Kasumi-1 (cell line): ENCODE results near the gene ARHGAP45.
"Not testable (repeated sequence)": the region's sequence is repeated elsewhere in the genome, so short reads cannot be mapped to it uniquely, and the experiment has no call there.

Experiments
- DNase-seq, 2 experiments: peaks; one replicate each; lab custom pipeline; 2025; lab: John Stamatoyannopoulos, UW

The ARHGAP45 gene

DNA sequence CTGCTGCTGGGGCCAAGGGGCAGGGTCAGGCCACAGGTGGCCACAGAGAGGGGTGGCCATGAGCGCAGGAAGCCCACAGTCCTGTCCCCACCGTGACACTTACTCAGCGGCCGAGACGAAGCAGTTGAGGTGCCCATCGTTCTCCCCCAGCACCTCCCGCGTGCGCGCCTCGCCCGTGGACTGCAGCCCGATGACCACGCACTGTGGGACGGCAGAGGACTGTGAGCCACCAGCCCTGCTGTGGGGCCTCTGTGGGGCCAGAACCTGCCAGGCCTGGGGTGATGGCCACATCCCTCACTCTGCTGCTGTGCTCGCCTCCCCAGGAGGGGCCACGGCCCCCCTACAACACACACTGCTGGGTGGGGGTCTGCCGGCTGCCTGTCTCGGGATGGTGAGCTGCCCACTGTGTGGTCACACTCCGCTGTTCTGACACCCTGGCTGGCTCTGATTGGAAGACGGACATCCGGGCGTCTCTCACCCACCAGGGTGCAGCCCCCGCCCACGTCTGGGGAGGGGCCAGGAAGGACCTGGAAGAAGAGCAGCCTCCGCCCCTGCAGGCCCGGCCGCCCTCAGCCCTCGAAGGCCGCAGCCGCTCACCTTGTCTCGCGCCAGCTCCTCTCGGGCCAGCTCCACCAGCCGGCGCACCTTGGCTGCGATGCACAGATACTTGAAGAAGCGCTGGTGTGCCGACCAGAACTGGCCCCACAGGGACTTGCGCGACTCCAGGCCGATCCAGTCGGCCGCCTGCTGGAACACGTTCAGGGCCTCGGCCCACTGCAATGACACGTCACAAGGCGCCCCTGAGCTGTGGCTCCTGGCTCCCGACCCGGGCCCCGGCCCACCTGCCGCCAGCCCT lies 50.0 kb downstream of the ARHGAP45 start:
- no peak for DNase-seq

DNA sequence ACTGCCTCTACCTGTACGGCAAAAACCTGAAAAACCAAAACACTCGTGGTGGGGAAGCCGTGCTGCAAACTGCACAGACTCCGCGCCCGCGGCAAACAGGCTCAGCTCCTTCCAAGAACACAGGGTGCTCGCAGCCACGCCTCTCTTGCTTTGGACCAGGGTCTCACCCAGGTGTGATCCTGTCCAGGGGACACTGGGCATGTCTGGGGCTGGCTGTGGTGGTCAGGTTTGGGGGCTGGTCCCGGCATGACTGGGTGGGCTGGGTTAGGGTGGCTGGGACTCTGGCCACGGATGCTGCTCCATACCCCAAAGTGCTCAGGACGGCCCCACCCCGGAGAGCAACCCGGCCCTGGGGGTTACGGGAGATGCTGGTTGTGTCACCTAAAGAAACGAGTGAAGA lies 50.7 kb downstream of the ARHGAP45 start:
- no peak for DNase-seq

DNA sequence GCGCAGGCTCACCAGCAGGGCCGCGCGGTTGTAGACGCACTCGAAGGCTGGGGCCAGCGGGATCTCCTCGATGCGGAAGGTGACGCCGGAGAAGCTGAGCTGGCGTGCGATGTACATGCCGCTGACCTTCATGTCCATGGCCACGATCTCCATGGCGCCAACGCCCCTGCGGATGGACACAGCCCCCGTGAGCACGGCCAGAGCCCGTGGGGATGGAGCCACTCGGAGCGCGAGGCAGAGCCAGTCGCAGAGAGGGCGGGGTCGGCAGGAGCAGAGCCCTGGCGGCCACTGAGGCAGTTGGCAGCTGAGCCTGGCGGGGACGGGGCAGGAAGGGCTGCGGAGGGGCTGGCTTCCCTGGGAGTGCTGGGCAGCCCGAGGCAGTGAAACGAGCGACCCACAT lies 52.0 kb downstream of the ARHGAP45 start:
- no peak for DNase-seq

- no peak for DNase-seq
Observed at GRCh38 chr19:1119475-1120217, 52.7 kb downstream of the ARHGAP45 start.

DNA sequence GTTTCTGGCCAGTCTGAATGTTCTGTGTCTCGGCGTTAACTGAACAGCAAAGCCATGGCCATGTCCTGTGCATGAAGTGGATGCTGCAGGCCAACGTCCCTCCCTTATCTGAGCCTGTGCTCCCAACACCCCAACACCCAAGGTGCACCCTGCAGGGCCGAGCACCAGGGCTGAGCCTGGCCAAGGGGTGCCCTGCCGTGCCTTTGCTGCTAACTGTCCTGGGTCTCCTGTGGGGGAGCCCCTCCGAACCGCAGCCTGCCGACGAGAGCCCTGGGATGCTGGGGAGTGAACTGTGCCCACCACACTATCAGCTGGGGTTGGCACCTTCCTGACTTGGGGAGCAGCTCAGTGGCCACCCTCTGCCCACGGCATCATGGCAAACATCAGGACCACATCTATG lies 54.4 kb downstream of the ARHGAP45 start:
- no peak for DNase-seq

GRCh38 chr19:1122021-1122971 lies 55.3 kb downstream of the ARHGAP45 start:
- no peak for DNase-seq

DNA sequence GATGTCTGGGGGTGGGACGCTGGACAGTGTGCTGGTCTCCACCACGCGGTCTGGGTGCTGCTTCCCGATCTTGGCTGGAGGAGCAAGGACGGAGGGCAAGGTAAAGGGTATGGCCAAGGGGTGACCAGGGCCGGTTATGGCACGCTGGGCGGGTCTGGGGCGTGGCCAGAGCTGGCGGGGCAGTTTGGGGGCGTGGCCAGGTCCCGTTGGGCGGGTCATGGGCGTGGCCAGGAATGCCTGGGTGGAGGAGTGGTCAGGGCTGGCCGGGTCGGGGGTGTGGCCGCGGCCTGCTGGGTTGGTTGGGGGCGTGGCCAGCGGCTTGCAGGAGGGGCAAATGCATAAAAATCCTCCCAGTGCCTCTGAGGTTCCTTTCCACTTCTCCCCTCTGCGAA lies 56.0 kb downstream of the ARHGAP45 start:
- DNase-seq, result peak in 1 of 2 experiments; percentile 10

DNA sequence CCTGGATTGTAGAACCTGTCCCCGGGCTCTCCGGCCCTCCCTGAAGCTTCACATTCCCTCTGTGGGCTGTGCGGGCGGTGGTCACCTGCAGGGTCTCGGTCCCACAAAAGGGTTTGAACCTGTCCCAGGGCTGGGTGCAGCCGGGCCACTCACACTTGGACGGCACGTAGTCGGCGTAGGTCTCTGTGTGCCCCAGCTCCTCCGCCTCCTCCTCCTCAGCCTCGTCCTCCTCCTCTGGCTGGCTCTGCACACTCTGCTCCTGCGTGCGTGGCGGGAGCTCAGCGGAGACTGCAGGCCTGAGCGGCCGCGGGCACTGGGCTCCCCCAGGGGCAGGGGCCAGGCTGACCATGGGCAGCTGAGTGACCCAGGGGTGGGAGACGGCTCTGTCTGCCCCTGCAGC lies 56.4 kb downstream of the ARHGAP45 start:
- no peak for DNase-seq

GRCh38 chr19:1123885-1124677 lies 57.1 kb downstream of the ARHGAP45 start:
- DNase-seq, result no peak

DNA sequence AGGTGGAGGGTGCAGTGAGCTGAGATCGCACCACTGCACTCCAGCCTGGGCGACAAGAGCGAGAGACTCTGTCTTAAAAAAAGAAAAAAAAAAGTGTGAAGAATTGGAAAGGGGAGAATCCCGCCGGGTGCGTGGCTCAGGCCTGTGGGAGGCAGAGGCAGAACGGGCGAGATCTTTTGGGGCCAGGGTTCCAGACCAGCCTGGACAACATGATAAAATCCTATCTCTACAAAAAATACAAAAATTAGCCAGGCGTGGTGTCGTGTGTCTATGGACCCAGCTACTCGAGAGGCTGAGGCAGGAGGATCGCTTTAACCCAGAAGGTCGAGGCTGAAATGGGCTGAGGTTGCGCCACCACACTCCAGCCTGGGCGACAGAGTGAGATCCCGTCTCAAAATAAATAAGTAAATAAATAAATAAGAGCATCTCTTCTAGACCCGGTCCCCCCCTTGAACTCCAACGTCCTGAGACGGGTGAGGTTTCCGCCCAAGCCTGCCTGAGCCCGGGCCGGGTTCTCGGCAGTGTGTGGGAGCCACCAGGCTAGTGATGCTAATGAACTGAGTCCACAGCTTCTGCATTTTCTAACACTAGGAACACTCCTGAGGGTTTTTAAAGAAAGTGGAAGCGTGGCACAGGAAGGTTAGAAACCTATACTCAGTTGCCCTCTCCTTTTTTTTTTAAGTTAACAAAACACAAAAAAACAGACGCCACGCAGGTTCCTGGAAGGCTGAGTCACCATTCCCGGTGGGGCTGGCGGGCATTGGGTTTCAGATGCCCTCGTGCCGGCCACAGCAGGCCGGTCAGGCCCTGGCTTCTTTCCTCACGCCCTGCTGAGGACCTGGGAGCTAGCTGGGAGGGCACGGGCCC lies 58.9 kb downstream of the ARHGAP45 start:
- DNase-seq, result no peak

GRCh38 chr19:1126984-1127760 lies 60.2 kb downstream of the ARHGAP45 start:
- no peak for DNase-seq

DNA sequence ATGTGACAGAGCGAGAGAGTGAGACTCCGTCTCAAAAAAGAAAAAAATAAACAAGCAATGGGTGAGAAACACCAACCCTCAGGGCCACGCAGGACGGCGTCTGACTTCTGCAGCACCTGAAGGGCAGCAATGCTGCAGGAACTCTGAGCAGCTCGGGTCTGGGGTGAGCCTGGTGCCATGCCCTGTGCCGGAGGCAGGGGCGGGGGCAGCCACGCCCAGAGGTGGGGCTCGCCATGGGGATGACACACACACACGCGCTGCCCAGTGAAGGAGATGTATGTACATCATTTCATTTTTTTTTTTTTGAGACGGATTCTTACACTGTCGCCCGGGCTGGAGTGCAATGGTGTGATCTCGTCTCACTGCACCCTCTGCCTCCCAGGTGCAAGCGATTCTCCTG lies 61.1 kb downstream of the ARHGAP45 start:
- no peak for DNase-seq

- DNase-seq, result not testable (repeated sequence)
Observed at GRCh38 chr19:1129084-1129483, 62.1 kb downstream of the ARHGAP45 start.

DNA sequence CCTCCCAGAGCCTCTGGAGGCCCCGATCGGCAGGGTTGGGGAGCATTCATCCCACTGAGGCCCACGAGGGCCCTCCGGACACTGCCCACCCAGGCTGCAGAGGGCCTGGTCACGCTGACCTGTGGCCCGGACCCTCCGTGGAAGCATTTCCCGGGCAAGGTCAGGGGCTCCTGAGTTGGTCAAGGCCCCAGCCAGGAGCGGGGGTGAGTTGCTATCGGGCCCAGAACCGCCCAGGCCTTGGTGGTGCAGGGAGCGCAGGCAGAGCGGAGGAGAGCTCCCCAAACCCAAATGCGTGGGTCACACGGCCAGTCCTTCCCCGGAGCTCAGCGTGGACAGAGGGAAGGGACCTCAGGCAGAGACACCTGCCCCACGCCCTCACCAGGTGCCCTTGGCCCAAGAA lies 62.6 kb downstream of the ARHGAP45 start:
- no peak for DNase-seq

GRCh38 chr19:1130771-1131717 lies 64.1 kb downstream of the ARHGAP45 start:
- no peak for DNase-seq

DNA sequence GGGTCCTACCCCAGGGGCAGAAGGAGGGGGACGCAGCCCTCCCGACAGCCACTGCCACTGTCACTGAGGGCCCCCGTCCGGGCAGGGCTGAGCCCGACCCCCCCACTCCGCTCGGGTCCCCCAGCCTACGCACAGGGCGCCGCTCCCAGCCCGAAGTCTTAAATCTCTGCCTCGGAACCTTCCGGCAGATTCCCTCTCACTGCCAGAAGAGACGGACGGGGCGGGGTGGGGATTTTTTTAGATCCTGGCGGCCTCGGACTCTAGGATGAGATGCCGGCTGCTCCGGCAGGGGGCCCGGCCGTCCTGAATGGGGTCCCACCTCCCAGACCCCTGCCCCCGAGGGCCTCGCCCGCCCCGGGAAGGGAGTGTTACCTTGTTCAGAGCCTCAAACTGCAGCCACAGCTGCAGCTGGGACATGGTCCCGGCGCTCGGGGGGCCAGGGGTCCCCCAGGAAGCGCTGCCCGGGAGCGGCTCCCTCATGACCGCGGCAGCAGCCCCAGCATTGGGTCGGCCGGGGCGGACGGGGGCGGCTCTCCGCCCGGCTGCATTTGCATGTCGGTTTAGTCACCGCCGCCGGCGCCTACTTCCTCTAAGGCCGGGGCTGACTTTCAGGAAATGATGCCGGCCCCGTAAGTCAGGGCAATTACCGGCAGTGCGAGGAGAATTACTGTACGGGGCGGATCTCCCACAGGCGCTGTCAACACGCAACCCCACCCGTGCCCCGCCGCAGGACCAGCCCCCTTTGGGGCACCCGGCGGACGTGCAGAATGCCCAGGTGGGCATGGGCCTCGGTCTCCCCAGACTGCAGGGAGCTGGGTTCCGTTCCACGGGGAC lies 65.0 kb downstream of the ARHGAP45 start:
- peak; percentile 77 to 85 for DNase-seq
